Measurements from ENCODE around the gene EFEMP2.

EFEMP2 gene

DNA sequence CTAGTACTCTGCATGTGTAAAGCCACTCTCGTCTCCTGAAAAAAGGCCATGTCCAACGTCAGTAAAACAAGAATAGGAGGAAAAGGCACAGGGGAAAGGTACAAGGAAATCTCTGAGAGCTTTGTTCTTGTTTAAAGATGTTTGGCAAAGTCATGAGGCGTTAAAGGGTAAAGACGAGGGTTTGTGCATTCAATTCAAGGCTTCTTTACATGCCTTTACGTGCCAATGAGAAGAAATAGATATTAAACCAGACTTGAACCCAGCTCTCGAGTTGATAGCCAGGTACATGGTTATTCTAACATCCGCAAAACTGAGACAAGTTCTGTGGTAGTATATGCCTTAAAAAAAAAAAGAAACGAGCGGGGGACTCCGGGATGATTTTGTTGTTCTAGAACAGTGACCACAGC is 13.9 kb downstream of the EFEMP2 start:
- peak overlapping the region; percentile 99 for H3K27ac ChIP-seq
- no peak for TF ChIP-seq ZFX (IDR thresholded peaks at IDR 0.05; ENCODE audit: borderline replicate concordance)
- TF ChIP-seq CTCF (IDR thresholded peaks at IDR 0.05): no peak

- no peak for TF ChIP-seq ZFX (IDR thresholded peaks at IDR 0.05; ENCODE audit: borderline replicate concordance)
- no peak for TF ChIP-seq CTCF (IDR thresholded peaks at IDR 0.05)
- H3K27ac ChIP-seq: peak within 1 kb of the TSS; percentile 99
These were observed 14.5 kb downstream of the EFEMP2 start, which contains the start of gene CFL1 for GRCh38 chr11:65857853-65858680. TSS of gene CFL1 (minus strand) at chr11:65858180. CDS start at chr11:65858099, 81 bp downstream.

- no peak for TF ChIP-seq ZFX (IDR thresholded peaks at IDR 0.05; ENCODE audit: borderline replicate concordance)
- no peak for TF ChIP-seq CTCF (IDR thresholded peaks at IDR 0.05)
- H3K27ac ChIP-seq: peak overlapping the region; percentile 99
These were observed 15.1 kb downstream of the EFEMP2 start for GRCh38 chr11:65857500-65857852.

- H3K27ac ChIP-seq: peak overlapping the region; percentile 99
- TF ChIP-seq CTCF (IDR thresholded peaks at IDR 0.05): no peak
- TF ChIP-seq ZFX (IDR thresholded peaks at IDR 0.05; ENCODE audit: borderline replicate concordance): no peak
These were observed 15.7 kb downstream of the EFEMP2 start for GRCh38 chr11:65856689-65857499.

DNA sequence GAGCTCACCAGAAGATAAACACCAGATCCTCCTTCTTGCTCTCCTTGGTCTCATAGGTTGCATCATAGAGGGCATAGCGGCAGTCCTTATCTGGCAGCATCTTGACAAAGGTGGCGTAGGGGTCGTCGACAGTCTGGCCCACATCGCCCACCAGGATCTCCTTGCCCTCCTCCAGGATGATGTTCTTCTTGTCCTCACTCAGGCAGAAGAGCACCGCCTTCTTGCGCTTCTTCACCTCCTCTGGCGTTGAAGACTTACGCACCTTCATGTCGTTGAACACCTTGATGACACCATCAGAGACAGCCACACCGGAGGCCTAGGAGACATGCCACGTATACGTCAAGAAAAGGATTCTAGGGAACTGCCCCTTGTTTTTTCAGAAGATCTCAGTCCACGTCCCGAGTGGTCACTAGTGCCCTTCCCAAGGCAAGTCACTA is 16.7 kb downstream of the EFEMP2 start:
- TF ChIP-seq ZFX (IDR thresholded peaks at IDR 0.05; ENCODE audit: borderline replicate concordance): no peak
- no peak for TF ChIP-seq CTCF (IDR thresholded peaks at IDR 0.05)
- H3K27ac ChIP-seq: peak overlapping the region; percentile 99

DNA sequence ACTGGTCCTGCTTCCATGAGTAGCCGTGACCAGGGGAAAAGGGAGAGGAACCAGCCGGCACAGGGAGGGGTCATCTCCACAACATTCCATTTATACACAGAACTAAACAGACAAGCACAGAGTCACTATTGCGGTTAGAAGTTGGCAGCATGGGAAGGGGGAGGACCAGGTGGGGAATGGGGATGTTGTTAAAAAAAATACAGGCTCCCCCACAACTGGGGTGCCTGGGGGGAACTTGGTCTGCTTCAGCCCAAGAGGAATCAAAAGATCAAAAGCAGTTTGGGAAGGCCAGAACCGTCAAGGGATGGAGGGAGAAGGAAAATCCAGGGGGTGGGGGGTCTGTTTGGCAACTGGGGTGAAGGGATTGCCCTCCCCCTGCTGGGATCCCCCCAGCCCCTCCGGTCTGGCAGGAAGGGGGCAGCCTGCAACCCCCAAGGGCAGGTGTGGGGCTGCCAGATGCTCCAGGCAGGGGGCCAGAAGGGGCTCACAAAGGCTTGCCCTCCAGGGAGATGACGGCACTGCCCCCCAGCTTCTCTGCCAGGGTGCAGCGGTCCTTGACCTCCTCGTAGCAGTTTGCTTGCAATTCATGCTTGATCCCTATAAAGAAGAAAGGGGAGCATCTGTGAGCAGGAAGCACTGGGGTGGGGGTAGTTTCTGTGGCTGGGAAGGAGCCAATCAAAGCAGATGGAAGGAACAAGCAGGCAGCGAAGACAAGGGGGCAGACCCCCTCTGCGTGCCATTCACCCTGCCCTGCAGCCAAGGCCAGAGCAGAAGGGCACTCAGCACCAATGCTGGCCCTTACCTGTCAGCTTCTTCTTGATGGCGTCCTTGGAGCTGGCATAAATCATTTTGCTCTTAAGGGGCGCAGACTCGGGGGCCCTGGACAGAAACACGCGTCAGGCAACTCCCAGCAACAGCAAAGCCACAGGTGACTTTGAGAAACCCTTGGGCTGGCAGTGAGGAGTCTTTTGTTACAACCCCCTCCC is 17.5 kb downstream of the EFEMP2 start:
- peak overlapping the region; percentile 99 for H3K27ac ChIP-seq
- TF ChIP-seq CTCF (IDR thresholded peaks at IDR 0.05) (no peak), ZFX (IDR thresholded peaks at IDR 0.05; ENCODE audit: borderline replicate concordance) (no peak)

Data from 22Rv1 (cell line).